HG03354 (cell line): Measurements from ENCODE around the gene AUTS2.
A peak's percentile ranks its signal among the peaks of the same experiment; 100 is the strongest.
"Not testable (repeated sequence)": the region's sequence is repeated elsewhere in the genome, so short reads cannot be mapped to it uniquely, and the experiment has no call there.

ENCODE experiments used
- ATAC-seq: cut with Tn5 transposase; IDR thresholded peaks from one replicate; pipeline ENCODE4 v1.9.1; 2021; ENCODE audit warnings: mild to moderate bottlenecking; ENCODE audit not compliant: unreplicated experiment, poor library complexity, severe bottlenecking

The AUTS2 gene

DNA sequence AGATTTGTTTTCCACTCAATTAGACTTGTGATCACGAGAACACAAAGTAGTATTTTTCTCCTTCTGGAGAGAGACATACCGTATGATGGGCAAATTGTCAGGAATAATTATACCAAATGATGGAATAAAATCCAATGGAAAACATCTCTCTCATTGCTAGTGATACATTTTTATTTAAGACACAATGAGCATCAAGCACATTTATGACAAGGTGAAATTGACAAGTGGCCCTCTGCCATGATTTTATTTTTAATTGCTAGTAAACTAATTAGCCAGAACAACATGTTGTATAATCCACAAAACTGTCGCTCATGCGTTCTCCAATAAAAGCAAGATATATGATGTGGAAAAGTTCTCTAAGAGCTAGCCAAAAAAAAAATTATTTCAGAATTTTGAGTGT lies 620.8 kb downstream of the AUTS2 start:
- no peak for ATAC-seq

DNA sequence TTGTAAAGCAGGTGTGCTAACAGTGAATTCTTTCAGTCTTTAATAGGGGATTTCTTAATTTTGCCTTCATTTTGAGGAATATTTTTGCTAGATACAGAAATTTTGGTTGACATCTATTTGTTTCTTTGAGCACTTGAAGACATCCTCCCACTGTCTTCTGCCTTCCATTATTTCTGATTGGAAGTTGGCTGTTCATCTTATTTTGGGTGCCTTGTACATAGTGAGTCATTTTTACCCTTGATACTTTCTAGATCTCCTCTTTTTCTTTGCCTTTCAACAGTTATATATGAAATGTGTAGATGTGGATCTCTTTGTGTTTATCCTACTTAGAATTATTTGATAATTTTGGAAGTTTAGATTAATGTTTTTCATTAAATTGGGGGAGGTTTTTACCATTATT lies 631.0 kb downstream of the AUTS2 start:
- no peak for ATAC-seq

DNA sequence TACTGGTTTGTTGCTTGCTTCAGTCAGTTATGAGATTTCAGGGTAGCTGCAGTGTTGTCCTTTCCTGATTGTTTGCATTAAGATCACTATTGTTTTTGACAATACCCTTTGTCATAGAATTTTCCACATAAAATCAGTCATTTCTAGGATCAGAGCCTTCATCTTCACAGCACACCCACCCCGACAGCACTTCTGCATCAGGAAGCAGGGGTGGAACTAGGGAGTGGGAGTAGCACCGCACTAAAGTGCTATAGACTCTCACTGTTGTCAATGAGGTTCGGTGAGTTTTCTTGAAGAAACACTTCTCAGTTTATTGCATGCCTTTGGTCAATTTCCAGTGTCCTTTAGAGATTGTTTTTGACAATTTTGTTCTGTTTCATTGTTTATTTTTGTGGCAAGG lies 632.5 kb downstream of the AUTS2 start:
- no peak for ATAC-seq

DNA sequence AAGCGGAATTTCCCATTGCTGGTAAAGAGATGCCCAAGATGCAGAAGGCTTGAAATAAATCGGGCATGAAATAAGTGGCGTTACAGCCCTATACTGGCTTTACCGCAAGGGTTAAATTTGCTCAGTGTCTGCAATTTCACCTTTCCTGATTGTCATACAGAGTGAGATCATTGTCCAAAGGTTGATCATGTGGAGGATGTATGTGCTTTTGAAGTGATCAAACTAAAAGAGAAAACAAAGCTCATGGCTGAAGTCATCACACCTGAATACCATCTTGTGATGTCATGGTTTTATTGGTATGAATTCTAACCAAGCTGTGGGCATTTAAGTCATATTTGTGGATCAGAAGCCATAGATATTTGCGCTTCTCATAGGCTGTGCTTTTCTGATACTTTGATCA lies 635.5 kb downstream of the AUTS2 start:
- ATAC-seq, result no peak

DNA sequence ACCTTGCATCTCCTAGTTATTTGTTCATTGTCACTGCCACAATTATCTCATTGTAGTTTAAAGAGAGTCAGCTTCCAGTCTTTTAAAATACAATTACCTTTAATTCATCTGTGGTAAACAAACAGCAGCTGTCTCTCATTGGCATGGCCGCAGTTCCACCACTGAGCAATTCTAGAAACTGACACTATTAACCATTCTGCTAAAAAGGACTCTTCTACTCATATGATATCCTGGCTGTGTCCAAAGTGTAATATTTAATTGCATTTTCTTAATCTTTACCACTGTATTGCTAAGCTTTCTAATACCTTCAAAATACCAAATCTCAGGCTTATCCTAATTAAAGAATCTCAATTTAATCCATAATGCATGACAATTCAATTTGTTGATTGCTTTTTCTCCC lies 639.0 kb downstream of the AUTS2 start:
- no peak for ATAC-seq

DNA sequence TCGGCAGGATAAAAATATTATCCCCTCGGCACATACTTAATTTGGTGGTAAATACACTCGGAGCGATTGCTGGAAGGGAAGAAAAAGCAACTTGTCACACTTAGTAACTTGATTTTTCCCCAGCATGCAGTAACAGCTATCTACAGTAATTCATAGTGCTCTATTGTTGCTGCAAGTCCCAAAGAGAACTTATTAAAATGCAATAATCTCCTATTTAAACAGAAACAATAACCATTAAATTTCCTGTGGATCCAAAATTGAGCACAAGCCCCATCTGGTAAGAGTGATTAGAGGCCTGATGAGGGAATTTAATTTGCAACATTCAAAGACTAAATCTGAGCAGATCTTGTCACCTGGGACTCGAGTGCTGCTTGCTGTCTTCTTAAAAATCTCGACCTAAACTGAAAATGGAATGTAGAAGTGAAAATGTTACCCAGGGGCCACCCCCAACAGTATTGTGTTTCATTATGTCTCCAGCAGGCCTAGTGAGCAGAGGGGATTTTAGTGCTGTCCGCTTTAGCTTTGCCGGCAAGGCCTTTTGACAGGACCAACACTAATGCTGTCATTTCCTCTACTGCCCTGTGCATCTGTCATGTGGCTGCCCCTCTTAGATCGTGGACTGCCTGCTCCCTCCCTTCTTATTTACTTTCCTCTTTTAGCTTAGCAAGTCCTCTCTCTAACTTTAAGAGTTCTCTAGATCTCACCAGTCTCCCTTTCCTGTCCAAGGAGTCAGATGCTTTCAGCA lies 639.7 kb downstream of the AUTS2 start:
- peak; percentile 99 for ATAC-seq

DNA sequence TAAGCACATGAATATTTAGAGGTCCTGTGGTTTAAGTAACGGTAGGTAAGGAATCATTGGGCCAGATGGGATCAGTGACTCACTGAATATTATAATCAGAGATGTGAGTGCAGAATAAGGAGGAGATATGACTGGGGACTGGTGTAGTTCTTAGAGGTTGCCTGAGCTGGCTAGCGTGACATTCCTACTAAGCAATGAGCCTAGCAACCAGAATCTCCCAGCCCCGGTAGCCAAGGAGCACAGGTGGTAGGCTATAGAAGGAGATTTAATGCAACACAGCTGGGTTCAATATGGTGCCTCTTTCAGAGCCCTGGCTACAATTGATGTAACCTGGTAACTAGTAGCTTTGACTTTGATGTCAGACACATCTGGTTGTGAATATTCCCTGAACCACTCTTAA lies 641.6 kb downstream of the AUTS2 start:
- ATAC-seq, result no peak

DNA sequence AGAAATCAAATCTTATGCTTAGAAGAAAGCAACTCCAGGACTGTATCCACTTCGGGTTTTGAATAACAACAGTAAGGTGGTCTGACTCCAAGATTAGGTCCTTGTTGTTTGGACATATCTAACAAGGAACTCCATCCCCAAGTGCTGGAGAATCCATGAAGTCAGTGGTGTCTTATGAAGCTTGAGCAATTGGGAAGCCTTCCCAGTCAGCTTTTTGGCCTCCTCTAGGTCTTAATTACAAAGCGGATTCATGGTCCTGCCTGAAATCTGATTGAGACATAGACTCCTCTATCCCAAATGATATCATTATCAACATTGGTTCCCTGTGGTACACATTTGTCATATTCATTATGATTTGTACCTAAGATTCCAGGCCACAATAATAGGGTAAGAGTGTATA lies 642.6 kb downstream of the AUTS2 start:
- no peak for ATAC-seq

DNA sequence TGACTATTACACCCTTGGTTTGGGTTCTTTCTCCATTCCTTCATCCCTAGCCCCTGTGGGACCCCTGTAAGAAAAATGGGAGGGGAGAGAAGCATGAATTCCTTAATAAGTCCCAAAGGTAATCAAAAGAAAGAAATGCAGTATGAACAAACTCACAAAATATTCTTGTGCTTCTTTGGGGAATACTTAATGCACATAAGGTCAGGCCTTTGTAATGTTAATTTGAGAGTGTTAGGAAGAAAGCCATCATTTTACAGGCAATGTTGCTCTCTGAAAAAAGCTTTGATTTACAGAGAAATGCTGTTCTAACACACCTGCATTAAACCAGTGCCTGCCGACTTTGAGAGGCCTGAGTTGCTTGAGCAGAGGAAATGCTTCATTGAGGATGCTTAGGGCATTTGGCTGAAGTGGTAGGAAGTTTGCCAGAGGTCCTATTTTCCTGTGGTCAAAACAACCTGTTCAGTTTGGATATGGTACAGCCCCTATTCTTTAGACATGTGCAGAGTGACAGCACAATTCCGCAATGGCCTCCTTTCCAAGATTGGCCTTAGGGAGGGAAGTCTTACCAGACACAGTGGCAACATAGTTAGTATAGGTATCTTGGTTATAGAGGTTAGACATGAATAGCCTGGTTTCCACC lies 643.4 kb downstream of the AUTS2 start:
- ATAC-seq, result no peak

DNA sequence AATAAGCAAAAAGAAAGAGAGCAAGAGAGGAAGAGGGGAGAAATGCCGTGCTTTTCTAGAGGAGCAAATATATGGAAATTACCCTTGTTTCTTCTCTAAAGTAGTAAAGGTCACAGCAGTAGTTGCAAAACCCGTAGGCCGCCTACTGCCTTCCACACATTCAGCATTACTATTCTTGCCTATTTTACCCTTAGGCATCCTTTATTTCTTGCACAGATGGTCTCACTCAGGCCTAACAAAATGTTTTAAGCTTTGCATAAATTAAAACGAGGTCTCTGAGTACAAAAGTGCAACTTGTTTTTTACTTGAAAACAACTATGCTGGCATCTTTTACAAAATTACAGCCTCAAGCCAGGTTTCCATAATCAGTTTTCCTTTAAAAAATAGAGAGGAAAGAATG lies 644.6 kb downstream of the AUTS2 start:
- ATAC-seq, result no peak

DNA sequence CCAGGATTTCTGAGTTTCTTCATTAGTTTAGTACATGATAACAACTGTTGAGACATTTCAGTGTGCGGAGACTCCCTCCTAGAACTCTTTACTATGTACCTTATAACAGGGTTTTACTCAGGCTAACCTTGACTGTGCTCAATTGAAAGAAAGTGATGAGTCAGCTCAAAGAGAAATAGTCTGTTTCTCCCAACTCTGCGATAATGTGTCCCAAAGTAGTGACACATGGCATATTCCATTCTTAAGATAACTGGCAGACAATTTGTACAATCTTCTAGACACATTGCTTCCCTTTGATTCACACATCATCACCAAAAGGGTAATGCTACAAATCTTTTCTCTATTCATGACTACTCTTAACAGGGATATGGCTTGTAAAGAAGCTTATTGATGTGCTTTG lies 645.2 kb downstream of the AUTS2 start:
- ATAC-seq, result no peak

DNA sequence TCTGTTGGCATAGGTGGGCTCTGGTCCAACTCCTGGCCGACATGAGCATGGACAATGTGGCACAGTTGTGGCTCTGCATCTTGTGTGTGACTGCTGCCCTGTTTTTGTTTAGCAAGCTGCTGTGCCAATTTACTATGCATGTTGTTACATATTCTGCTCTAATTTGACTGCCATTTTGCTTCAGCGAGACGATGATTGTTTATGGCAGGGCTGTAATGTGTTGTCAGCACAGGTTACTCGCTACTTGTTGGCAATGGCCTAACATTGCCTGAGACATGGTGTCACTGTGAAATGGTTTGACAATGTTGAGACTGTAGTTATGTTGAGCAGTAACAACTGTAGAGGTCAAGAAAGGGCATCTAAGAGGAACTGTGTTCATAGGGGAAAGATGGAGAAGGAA lies 659.6 kb downstream of the AUTS2 start:
- ATAC-seq, result no peak

DNA sequence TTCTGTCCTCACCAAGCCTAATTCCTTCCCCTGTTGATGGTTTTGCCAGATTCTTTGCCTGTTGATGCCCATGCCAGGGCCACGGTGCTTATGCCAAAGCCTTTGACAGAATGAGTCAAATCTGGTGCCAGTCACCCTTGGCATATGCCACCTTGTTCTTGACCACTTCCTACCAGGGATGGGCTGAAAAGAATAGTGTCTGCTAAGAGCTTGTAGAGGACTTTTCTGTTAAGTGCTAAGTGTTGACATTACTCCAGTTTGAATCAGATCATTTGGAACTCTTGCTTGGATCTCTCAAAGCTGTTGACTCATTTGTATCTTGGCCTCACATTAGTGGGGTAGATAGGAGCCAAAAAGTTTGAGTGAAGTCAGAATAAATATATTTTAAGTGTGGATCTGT lies 661.2 kb downstream of the AUTS2 start:
- ATAC-seq, result no peak

DNA sequence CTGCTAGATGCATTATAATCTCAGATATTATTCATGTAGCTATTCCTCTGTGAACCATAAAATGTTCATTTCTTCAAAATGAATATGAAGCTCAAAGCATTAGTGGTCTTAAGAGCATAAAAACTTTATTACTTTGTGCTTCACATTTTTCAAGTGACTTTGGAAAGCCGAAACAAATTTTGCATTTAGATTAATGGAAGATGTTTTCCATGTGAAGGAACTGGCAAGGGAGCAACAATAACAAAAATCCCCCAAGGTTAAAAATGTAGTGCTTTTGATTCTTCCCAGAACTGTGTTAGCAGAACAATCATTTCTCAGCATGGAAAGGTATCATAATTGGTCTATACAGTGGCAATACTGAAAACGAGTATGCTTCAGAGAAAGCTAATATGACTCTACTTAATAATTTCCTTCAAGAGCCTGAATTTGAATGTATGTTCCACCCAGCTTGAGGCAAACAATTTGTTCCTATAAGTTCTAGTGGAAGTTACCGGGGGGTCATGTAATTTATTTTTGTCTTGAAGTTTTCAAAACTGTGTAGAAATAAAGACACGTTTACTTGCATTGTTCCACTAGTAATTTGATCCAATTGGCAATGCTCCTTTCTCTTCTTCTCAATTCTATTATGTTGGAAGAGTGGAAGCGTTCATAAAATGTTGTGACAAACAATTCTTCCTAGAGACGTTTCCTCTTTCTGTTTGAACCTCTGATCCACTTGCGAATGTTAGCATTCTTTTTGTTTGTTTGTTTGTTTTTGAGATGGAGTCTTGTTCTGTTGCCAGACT lies 665.4 kb downstream of the AUTS2 start:
- no peak for ATAC-seq

DNA sequence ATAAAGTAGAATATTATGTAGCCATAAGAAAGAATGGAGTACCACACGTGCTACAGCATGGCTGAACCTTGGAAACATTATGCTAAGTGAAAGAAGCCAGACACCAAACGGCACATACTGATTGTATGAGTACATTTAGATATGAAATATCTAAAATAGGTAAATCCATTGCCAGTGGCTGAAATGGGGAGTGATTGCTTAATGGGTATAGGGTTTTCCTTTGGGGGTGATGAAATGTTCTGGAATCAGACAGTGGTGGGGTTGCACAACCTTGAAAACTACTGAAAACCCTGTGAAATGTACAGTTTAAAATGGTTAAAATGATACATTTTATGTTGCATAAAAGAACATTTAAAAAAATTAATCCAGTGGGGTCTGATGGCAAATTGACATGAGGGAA lies 667.9 kb downstream of the AUTS2 start:
- no peak for ATAC-seq

DNA sequence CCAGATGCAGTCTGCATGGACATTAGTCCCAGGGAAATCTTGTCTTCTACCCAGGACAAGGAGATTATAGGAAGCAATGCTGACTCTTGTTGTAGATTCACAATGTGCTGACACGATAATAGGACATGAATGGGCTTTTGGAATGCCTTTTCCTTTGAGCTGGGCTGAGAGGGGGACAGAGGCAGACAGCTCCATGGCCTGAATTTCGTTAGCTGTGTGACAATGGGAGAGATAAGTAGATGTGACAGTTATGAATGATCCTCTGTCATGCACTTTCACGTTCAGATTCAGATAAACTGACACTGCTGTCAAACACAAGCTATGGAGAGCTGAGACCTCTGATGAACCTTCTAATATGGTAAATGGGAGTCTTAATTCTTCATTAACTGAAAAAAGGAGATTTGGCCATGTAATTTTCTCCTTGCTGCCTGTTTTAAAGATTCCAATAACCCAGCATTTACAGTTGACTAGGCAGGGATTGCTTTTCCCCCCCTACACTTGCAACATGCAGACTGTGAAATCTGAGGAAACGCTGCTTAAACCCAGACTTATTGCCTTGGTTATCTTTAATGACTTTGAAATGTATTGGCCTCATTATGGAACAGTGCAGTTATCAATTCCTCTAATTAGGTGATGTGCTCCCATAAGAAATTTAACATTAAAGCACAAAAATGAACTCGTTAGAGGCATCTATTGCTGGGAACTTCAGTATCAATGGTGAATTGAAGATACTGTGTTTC lies 669.3 kb downstream of the AUTS2 start:
- ATAC-seq, result no peak

DNA sequence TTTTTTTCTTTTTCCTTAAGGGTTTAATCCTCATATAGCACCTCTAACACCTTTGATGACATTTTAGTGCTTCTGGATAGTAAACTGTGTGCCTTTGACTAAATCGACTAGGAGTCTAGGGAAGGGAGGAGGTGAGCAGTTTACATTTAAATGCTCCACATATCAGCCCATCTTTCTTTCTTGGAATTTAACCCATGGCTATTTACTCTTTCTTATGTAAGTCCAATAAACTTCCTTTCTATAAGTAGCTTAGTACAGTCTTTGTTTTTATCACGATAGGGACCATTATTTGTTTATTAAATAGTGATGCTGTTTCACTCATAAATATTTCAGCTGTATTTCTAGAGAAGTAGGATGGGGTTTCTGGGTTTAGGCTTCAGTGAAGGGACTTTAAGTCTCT lies 669.9 kb downstream of the AUTS2 start:
- ATAC-seq, result no peak

DNA sequence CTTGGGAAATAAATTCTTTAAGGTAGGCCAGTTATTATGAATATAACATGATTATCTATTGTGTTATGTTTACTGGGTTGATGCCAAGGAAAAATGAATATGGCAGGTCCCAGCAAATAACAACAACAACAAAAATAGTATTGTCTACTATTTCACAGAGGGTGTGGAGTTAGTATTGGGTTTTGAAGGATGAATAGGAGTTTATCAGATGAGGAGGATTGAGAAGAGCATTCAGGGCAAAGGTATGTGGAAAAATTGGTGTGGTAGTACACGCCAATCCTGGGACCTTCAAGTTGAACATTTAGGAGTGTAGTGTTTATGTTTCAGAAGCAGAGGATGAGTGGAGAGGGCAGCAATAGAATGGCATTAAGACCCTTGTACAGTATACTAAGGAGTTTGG lies 671.9 kb downstream of the AUTS2 start:
- ATAC-seq, result no peak

DNA sequence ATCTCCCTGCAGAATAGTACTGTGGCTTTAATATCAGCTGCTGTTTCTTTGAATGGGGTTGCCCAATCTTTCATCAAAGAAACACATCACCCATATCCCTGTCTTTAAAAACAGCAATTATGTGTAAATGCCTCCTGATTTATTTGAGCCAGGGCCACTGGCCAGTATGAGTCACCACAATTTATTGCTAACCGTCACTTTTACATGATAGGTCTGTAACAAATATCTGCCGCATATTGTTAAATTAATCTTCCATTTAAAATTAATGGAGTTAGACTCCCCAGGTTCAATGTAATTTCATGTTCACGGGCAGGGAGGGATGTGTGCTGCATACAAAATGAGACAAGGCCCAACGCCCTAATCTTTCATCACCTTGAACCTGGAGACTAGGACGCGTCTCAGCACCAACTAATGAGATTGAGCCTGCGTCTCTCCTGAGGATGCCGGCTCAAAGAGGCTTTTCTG lies 673.4 kb downstream of the AUTS2 start:
- ATAC-seq, result no peak

DNA sequence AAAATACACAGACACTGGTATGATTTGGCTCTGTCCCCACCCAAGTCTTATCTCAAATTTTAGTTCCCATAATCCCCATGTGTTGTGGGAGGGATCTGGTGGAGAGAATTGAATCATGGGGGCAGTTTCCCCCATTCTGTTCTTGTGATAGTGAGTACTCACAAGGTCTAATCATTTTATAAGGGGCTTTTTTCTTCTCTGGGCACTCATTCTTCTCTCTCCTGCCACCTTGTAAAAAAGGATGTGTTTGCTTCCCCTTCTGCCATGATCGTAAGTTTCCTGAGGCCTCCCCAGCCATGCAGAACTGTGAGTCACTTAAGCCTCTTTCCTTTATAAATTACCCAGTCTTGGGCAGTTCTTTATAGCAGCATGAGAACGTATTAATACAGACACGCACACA lies 677.3 kb downstream of the AUTS2 start:
- not testable (repeated sequence) for ATAC-seq
